IPS-NIHi7 (cell line): ENCODE measurements around the gene ARHGEF40.

Experiments used
- DNase-seq: peaks from one replicate; pipeline ENCODE4 v3.0.0; 2012; ENCODE audit warnings: mixed read lengths; ENCODE audit errors: extremely low spot score

ARHGEF40 gene

GRCh38 chr14:21081521-21082142 is 11.5 kb downstream of the ARHGEF40 start:
- DNase-seq = no peak

GRCh38 chr14:21083565-21084325 is 13.6 kb downstream of the ARHGEF40 start:
- DNase-seq = no peak

GRCh38 chr14:21084396-21084795 is 14.3 kb downstream of the ARHGEF40 start:
- DNase-seq = no peak

- no peak for DNase-seq
These were observed 15.1 kb downstream of the ARHGEF40 start for GRCh38 chr14:21084998-21085853.

- no peak for DNase-seq
These were observed 16.8 kb downstream of the ARHGEF40 start for GRCh38 chr14:21086908-21087293.

- DNase-seq = peak; percentile 72
These were observed 17.4 kb downstream of the ARHGEF40 start for GRCh38 chr14:21087294-21088091.

- no peak for DNase-seq
These were observed 18.6 kb downstream of the ARHGEF40 start for GRCh38 chr14:21088687-21089086.

- DNase-seq = no peak
These were observed 19.2 kb downstream of the ARHGEF40 start for GRCh38 chr14:21089271-21089670.

- DNase-seq = no peak
These were observed 19.7 kb downstream of the ARHGEF40 start for GRCh38 chr14:21089877-21090193.

- DNase-seq = peak; percentile 71
These were observed 20.3 kb downstream of the ARHGEF40 start for GRCh38 chr14:21090194-21090939.

- no peak for DNase-seq
These were observed 21.0 kb downstream of the ARHGEF40 start for GRCh38 chr14:21090940-21091663.

- DNase-seq = no peak
These were observed 21.7 kb downstream of the ARHGEF40 start for GRCh38 chr14:21091821-21092272.

- DNase-seq = peak; percentile 79
These were observed 22.3 kb downstream of the ARHGEF40 start for GRCh38 chr14:21092273-21093011.

GRCh38 chr14:21093018-21093417 is 22.9 kb downstream of the ARHGEF40 start:
- DNase-seq = no peak

- DNase-seq = peak; percentile 71
These were observed 23.9 kb downstream of the ARHGEF40 start for GRCh38 chr14:21093769-21094681.

GRCh38 chr14:21095430-21096205 is 25.5 kb downstream of the ARHGEF40 start:
- DNase-seq = no peak

GRCh38 chr14:21096438-21096837 is 26.3 kb downstream of the ARHGEF40 start:
- DNase-seq = no peak
